Astrocyte of the cerebellum (primary cell): ENCODE measurements around the gene EMC8.

Source experiments
- DNase-seq: peaks from one replicate; pipeline ENCODE4 v3.0.0-alpha.2; 2011; ENCODE audit warnings: low read depth
- H3K4me3 ChIP-seq: 2 replicates; pipeline ENCODE4 v1.5.1; 2011; ENCODE audit warnings: mild to moderate bottlenecking, low read depth, low read length, moderate library complexity
- CTCF ChIP-seq: IDR thresholded peaks from 2 replicates; pipeline ENCODE4 v1.5.1; 2012; ENCODE audit warnings: low read length, low read depth, moderate library complexity, mild to moderate bottlenecking; ENCODE audit errors: missing control alignments
- in situ Hi-C: cut with HindIII; loops from 2 replicates; pipeline ENCODE4 v1.10.0; 2017; ENCODE audit warnings: low sequenced_read_pairs

EMC8 gene

DNA sequence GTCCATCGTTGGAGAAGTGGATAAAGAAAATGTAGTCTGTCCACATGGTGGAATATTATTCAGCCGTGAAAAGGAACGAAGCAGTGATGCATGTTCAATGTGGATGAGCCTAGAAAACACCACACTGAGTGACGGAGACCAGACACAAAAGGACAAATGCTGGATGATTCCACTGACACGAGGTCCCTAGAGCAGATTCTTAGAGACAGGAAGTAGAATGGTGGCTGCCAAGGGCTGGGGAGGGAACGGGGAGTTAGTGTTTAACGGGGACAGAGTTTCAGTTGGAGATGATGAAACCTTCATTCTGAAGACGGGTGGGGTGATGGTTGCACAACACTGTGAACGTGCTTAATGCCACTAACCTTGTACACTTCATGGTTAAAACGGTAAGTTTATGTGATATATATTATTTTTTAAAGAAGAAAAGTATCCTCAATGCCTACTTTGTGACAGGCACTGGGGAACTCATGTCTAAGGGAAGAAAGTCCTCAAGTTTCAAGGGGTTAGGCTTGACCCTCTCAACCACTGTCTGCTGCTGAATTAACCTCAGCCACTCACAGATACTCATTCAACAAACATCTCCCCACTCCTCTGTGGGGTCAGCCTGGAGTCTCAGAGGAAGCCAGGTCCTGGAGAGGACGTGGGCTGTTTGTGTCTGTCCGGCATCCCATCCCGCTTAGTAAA is 66.0 kb downstream of the EMC8 start:
- in situ Hi-C loops: no loop called here
- no peak for DNase-seq
- H3K4me3 ChIP-seq: no peak overlapping the region
- TF ChIP-seq CTCF: no peak

- DNase-seq: no peak
- in situ Hi-C loops: no loop called here
- TF ChIP-seq CTCF: no peak
- H3K4me3 ChIP-seq: no peak overlapping the region
Measured at GRCh38 chr16:85731179-85731578, 68.2 kb downstream of the EMC8 start.

GRCh38 chr16:85730186-85730465 is 69.2 kb downstream of the EMC8 start:
- TF ChIP-seq CTCF: no peak
- H3K4me3 ChIP-seq: no peak overlapping the region
- in situ Hi-C loops: no loop called here
- DNase-seq: no peak

GRCh38 chr16:85729452-85730185 is 69.7 kb downstream of the EMC8 start:
- no peak for DNase-seq
- in situ Hi-C loops: no loop called here
- H3K4me3 ChIP-seq: no peak overlapping the region
- no peak for TF ChIP-seq CTCF

GRCh38 chr16:85728879-85729278 is 70.5 kb downstream of the EMC8 start:
- no peak for DNase-seq
- no peak overlapping the region for H3K4me3 ChIP-seq
- peak; percentile 40 for TF ChIP-seq CTCF
- in situ Hi-C loops: no loop called here
